Inflammatory macrophage treated with lipopolysaccharide for 4 hours (primary cell): ENCODE measurements around the gene SGCD.

Experiments
- DNase-seq: peaks from one replicate; pipeline ENCODE4 v3.0.0-alpha.2; 2020

SGCD gene

GRCh38 chr5:156471893-156472292 lies 144.9 kb downstream of the SGCD start:
- DNase-seq, result no peak

GRCh38 chr5:156473269-156473908 lies 146.4 kb downstream of the SGCD start:
- peak; percentile 11 for DNase-seq

GRCh38 chr5:156474251-156474650 lies 147.3 kb downstream of the SGCD start:
- no peak for DNase-seq

DNA sequence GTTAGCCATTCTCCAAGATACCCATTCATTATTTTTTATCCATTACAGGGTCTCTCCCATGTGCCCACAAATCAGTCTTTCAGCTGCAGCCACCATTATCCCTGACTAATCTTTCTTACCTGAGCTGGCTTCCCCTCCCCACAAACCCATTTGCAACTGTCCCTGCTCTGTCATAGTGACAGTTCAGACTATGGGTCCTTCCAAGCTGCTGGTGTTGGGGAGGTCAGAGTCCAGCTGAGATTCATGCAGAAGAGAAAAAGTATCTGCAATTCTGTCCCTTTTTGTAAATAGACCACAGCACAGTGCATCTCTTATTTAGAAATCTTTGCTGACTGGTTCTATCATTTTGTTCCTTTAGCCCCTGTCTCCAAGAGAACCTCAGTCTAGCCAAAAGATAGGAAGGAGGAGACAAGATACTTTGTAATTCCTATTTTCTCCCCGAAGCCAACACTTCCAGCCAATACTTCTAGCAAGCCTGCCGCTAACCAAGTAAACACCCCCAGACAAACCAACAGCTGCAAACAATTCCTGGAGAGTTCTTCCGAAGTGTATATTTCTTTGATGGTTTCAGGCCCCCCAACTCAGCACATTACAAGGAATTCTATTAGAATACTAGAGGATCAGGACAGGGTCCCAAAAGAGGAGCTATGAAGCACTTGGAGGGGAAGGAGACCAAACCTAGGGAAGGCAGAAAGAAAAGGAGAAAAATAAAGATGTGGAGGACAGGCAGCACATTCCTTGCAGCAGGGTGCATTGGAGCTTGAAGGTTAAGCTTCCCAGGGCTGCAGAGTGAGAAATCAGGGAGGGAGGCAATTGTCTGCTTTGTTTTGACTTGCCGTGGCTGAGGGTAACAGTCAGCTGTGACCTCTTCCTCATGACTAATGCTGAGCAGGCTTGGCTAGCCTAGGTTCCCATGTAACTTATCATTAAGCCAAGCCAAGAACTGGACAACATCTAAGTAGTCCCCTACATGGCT lies 148.5 kb downstream of the SGCD start:
- no peak for DNase-seq

- no peak for DNase-seq
Measured at GRCh38 chr5:156476158-156476551, 149.2 kb downstream of the SGCD start.

GRCh38 chr5:156476678-156477077 lies 149.7 kb downstream of the SGCD start:
- no peak for DNase-seq

GRCh38 chr5:156477196-156477595 lies 150.2 kb downstream of the SGCD start:
- no peak for DNase-seq

DNA sequence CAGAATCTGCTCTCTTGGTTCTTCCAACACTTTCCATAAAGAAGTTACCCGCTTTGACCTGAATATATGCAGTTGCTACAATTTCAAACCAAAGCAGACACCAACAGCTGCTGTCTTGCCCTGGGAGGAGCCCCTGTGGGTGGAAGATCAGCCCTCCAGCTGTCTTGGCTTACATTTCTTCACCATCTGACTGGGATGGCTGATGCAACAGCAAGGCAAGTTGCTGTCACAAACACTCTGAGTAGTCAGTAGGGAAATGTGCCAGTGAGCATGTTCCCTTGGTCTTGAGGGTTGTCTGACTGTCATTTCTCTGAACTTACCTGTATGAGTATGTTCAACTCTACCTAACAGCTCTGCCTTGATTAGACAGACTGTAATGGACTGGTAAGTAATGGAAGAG lies 152.9 kb downstream of the SGCD start:
- DNase-seq, result no peak

- no peak for DNase-seq
Measured at GRCh38 chr5:156481741-156482140, 154.8 kb downstream of the SGCD start.

- DNase-seq, result no peak
Measured at GRCh38 chr5:156482818-156483217, 155.9 kb downstream of the SGCD start.

GRCh38 chr5:156486394-156487238 lies 159.7 kb downstream of the SGCD start:
- DNase-seq, result no peak

DNA sequence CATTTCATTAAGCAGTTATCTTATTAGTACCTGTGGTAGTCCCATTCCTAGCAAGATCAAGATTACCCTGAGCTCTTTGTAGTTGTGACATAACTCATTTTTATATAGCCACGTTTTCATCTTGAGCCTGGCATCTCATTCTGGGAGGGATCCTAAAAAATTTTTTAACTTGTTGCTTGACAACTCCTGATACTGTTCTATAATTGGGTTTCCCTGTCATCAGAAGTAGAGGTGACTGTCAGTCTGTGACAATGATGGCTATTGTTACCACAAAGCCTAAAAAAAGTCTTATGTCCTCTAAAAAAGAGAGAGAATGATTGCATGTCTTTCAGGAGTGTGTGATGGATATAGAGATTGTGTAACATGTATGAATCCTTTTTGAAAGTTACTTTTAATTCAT lies 164.8 kb downstream of the SGCD start:
- DNase-seq, result no peak

DNA sequence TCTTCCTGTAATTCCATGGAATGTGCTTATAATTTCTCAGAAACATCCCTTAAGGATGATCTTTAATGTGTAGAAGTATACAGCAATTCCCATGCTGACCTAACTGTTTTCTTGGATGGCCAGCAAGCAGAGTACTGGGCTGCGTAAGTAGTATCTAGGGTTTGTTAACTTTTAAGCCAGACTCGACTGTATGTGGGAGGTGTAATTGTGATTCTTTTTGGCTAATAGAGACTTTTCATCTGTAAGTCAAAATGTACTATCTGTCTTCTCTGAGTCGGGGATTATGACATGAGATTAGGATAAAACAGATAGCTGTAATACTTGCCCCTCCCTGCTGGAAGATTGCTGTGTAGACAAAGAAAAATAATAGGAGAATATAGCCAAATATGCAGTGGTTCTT lies 169.3 kb downstream of the SGCD start:
- DNase-seq, result no peak

GRCh38 chr5:156497804-156498208 lies 170.8 kb downstream of the SGCD start:
- DNase-seq, result no peak

GRCh38 chr5:156498226-156498980 lies 171.4 kb downstream of the SGCD start:
- no peak for DNase-seq

DNA sequence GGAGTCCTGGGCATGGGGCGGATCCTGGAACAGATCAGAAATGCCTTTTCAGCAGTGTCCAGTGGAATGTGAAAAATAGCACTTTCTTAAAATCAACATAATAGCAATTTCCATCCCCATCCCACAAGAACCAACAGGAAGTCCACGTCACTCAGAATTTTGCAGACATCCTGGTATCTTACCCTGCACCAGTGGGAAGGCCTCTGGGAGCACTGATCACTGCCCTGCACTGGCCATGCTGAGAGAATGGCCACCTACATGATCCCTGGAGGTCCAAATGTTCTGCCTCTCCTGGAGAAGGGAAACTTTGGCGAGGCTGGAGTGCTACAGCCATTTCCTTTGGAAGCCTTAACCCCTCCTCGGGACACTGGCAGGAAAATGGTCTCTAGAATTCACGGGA lies 173.8 kb downstream of the SGCD start:
- DNase-seq, result no peak

GRCh38 chr5:156505101-156505500 lies 178.1 kb downstream of the SGCD start:
- DNase-seq, result no peak

DNA sequence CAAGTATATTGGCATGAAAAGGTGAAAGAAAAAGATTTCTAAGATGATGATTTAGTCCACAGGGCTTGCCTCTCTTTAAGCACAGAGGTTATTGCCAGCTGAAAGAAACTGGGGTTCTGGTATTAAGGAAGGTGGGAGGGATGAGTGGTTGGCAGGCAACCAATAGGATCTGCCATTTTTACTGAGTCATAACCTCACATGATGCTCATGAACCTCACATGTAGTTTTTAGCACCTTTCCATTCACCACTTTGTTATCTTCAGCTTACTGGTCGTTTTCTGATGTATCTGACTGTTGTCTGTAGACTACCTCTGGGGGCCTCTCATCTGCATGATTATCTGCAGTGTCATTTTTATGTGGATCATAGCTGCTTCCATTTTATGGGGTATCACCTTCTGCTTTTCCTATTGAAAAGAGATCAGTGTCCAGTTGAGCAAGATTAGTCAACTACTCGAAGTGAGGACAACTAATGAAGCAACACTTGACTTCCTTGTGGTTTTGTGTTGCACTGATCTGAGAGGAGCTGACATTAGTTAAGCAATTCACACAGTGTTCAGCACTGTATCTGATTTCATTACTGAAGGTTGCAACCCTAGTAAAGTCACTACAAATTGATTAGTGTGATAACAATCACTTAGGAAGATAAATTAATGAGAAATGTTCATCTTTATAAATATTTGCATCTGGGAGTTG lies 186.3 kb downstream of the SGCD start:
- no peak for DNase-seq

GRCh38 chr5:156515121-156515520 lies 188.2 kb downstream of the SGCD start:
- DNase-seq, result no peak

DNA sequence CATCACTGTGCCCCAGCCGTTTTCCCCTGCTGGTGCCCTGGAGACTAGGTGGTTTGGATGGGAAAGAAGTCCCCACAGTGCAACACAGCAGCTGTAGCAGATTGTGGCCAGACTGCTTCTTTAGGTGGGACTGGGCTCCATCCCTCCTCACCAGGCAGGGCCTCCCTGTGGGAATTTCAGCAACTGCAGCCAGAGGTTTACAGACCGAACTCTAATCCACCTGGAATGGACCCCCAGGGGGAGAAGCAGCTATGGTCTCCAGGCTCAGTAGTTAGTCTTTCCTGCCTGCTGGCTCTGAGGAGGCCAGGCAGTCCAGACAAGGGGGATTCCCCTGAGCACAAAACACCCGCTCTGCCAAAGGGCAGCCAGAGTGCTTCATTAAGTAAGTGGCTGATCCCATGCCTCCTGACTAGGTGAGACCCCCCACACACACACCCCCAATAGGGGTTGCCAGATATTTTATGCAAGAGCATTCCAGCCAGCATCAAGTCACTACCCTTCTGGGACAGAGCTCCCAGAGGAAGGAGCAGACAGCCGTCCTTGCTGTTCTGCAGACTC lies 188.9 kb downstream of the SGCD start:
- DNase-seq, result no peak
